ENCODE measurements around the gene SGSM1.

The SGSM1 gene

GRCh38 chr22:24975125-24975640 is 169.2 kb downstream of the SGSM1 start:
- TF ChIP-seq CTCF (IDR thresholded peaks at IDR 0.05) = no peak
- no peaks in the 10 kb centered on the region for H3K9me3 Mint-ChIP-seq
- H3K27ac Mint-ChIP-seq = peak overlapping the region; percentile 66
- no peak overlapping the region for H3K4me3 Mint-ChIP-seq
- H3K36me3 Mint-ChIP-seq (ENCODE audit: low read depth) = no peaks in the 10 kb centered on the region
- peaks cover 47% of the 10 kb centered on the region for H3K4me1 Mint-ChIP-seq
- DNase-seq = no peak
- peaks cover 6% of the 10 kb centered on the region for H3K27me3 Mint-ChIP-seq (ENCODE audit: low read depth, poor library complexity)

GRCh38 chr22:24975813-24976341 is 169.9 kb downstream of the SGSM1 start:
- Mint-ChIP-seq H3K4me3 (no peak overlapping the region), H3K27ac (peak overlapping the region; percentile 53), H3K4me1 (peaks cover 44% of the 10 kb centered on the region), H3K9me3 (no peaks in the 10 kb centered on the region), H3K36me3 (ENCODE audit: low read depth) (no peaks in the 10 kb centered on the region), H3K27me3 (ENCODE audit: low read depth, poor library complexity) (peaks cover 6% of the 10 kb centered on the region)
- TF ChIP-seq CTCF (IDR thresholded peaks at IDR 0.05) = no peak
- no peak for DNase-seq

DNA sequence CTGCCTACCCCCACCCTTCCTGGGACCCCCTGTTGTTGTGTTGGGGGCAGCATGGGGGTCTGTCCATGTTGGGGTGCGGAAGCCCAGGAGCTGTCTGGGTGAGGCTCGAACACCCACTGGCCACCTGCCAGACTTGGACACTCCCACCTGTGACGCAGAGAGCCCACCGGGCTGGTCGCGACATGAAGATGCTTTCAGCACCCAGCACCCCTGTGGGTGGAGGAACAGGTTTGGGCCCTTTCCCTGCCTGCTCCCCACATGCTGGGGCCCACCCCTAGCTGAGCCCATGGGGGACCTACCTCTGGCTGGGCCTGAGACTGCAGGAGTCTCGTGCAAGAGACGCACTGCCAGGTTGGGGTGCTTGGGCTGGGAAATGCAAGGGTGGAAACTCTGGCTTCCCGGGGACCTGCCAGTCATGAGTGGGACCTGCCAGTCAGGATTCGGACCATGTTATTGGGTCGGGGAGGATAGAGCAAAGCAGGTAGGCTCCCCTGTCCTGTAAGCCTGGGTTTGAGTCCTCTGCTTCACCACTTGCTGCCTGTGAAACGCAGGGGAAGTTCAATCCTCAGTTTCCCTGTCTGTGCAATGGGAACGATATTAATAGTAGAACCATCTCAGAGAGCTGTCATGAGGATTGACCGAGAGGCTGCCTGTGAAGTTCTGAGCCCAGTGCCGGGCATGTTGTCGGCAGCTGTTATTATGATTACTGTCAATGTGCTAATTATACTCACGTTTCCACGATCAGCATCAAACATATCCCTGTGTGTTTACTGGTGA is 170.6 kb downstream of the SGSM1 start:
- Mint-ChIP-seq H3K27me3 (ENCODE audit: low read depth, poor library complexity) (peaks cover 4% of the 10 kb centered on the region), H3K4me1 (peaks cover 44% of the 10 kb centered on the region), H3K36me3 (ENCODE audit: low read depth) (no peaks in the 10 kb centered on the region), H3K4me3 (no peak overlapping the region), H3K27ac (peak overlapping the region; percentile 29), H3K9me3 (no peaks in the 10 kb centered on the region)
- DNase-seq = no peak
- TF ChIP-seq CTCF (IDR thresholded peaks at IDR 0.05) = no peak
